NCI-H510A (cell line): ENCODE measurements around the gene LRFN4.
A peak's percentile ranks its signal among the peaks of the same experiment; 100 is the strongest.

Experiments used
- DNase-seq: peaks from one replicate; lab custom pipeline; 2025; lab: John Stamatoyannopoulos, UW

Gene LRFN4

DNA sequence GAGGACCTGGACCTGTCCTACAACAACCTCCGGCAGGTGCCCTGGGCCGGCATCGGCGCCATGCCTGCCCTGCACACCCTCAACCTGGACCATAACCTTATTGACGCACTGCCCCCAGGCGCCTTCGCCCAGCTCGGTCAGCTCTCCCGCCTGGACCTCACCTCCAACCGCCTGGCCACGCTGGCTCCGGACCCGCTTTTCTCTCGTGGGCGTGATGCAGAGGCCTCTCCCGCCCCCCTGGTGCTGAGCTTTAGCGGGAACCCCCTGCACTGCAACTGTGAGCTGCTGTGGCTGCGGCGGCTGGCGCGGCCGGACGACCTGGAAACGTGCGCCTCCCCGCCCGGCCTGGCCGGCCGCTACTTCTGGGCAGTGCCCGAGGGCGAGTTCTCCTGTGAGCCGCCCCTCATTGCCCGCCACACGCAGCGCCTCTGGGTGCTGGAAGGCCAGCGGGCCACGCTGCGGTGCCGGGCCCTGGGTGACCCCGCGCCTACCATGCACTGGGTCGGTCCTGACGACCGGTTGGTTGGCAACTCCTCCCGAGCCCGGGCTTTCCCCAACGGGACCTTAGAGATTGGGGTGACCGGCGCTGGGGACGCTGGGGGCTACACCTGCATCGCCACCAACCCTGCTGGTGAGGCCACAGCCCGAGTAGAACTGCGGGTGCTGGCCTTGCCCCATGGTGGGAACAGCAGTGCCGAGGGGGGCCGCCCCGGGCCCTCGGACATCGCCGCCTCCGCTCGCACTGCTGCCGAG is 1.5 kb downstream of the LRFN4 start:
- DNase-seq: no peak

DNA sequence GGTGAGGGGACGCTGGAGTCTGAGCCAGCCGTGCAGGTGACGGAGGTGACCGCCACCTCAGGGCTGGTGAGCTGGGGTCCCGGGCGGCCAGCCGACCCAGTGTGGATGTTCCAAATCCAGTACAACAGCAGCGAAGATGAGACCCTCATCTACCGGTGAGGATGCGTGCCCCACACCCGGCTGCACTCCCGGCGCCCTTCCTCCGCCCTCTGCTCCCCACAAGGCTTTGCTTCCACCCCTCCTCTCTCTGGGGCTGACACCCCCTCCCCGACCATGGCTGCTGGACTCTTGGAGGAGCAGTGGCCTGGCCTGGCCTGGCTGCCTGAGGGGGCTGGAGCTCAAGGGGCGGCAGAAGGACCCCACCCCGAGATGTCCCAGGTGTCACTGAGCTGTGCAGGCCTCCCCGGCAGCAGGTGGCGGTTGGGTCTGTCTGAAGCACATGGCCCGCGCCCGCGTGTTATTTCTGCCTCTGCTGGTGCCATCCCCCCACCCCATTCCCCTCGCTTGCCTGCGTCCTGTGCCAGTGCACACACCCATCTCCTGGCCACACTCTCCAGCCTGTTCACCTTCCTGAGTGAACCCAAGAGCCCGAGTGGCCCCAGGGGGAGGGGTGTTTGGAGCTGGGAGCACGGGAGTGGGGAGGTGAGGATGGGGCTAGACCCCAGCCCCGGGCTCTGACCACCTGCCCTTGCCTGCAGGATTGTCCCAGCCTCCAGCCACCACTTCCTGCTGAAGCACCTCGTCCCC is 2.2 kb downstream of the LRFN4 start:
- DNase-seq: no peak

DNA sequence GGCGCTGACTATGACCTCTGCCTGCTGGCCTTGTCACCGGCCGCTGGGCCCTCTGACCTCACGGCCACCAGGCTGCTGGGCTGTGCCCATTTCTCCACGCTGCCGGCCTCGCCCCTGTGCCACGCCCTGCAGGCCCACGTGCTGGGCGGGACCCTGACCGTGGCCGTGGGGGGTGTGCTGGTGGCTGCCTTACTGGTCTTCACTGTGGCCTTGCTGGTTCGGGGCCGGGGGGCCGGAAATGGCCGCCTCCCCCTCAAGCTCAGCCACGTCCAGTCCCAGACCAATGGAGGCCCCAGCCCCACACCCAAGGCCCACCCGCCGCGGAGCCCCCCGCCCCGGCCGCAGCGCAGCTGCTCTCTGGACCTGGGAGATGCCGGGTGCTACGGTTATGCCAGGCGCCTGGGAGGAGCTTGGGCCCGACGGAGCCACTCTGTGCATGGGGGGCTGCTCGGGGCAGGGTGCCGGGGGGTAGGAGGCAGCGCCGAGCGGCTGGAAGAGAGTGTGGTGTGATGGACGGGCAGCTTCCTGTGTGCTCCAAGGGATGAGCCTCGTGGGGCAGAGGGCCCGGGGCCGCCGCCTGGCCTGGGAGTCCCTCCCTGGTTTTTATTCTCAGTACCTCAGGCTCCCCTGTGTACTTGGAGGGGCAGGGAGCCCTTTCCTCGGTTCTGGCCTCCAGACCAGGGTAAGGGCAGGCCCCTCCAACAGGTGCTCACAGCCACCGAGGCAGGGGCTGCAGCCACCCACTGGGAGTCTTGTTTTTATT is 3.0 kb downstream of the LRFN4 start:
- DNase-seq: no peak

DNA sequence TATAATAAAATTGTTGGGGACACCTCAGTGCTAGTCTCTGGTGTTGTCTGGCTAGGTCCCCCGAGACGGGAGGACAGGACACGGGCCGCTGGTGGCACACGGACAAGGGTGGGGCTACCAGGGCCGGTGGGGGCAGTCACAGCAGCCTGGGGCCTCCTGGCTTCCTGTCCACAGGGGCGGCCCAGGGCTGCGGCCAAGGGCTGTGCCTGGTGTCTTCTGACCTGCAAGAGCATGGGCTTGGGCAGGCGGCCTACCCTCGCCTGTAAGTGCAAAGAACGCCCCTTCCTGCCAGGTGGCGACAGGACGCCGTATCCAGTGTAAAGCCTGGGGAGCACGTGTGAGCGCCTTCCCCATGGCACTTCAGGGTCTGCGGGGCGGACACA is 3.6 kb downstream of the LRFN4 start:
- no peak for DNase-seq

DNA sequence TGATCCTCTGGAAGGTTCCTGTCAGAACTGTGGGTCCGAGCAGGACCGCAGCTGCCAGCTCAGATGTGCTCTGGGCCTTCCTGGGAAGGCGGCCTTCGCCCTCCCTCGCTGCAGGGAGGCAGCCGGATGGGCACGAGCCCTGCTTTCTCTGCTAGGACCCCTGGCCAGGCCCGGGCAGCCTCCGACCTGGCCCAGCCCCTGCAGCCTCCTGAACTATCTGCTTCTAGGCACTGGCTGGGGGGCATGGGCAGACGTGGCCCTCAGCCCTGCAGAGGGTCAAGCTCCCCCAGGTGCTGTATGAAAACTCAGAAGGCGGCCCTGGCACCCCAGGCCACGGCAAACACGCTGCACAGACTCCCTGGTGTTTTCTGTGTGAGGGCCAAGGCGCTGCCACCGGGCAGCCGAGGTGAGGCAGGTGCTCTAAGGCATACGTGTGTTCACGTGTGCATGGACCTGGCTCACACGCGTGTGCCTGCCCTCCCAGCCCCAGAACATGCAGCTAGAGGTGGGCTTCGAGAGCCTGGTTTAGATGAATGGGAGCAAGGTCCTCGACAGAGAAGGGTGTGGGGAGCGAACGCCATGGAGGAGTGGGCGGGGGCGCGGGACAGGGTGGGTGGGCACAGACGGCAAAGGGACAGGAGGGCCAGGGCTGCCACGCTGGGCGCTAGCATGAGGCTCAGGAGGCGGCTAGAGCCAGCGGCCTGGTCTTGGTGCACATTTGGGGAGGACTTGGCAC is 4.3 kb downstream of the LRFN4 start:
- DNase-seq: no peak

DNA sequence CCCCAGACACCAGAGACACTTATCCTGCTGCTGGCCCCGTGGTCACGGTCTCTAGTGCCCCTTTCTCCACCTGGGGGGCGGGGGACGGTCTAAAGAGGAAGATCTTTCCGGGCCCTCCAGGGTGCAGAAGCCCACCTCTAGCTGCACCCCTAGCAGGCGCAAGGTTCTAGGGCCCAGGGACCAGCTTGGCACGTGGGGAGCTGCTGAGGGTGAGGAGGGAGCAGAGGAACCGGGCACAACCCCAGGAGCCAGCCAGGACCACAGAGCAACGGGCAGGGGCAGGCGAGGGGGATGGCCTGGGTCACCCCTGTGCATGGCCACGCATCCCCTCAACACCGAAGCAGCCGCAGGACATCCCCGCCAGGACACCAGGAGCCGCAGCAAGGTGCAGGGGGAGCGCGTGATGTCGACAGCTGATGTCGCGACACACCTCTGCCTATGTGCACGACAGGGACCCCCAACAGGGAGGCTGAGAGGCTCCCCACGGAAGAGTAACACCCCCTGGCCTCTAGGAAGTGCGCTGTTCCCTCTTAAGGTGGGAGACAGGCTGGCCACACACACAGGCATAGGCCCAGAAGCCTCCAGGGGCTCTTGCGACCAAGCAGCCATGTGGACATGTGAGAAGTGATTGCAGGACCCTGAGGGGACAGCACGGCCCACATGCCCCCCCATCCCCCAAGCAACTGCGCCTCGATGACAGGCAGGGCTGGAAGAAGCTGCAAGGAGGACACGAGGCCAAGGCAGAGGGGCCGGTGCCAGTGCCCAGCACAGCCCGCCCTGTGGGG is 5.1 kb downstream of the LRFN4 start:
- no peak for DNase-seq

DNA sequence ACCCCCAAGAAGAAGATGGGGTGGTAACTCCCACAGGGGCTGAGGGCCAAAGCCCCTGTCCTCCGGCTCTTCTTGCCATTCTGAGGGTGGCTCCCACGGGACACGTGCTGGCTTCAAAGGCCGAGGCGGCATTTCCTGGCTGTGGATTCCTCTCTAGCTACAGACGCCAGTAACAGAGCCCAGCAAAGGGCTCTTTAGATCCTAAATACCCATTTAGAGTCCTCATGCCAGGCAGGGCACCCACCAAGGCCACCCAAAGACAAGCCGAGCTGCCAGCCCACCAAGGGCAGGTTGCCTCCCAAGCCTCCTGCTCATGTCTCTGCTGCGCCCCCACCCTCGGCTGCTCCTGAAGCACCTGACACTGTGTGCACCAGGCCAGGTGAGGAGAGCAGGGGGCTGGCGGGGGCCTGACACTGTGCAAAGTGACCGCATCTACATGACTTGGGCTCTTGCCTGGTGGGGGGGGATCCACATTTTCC is 5.7 kb downstream of the LRFN4 start:
- no peak for DNase-seq

DNA sequence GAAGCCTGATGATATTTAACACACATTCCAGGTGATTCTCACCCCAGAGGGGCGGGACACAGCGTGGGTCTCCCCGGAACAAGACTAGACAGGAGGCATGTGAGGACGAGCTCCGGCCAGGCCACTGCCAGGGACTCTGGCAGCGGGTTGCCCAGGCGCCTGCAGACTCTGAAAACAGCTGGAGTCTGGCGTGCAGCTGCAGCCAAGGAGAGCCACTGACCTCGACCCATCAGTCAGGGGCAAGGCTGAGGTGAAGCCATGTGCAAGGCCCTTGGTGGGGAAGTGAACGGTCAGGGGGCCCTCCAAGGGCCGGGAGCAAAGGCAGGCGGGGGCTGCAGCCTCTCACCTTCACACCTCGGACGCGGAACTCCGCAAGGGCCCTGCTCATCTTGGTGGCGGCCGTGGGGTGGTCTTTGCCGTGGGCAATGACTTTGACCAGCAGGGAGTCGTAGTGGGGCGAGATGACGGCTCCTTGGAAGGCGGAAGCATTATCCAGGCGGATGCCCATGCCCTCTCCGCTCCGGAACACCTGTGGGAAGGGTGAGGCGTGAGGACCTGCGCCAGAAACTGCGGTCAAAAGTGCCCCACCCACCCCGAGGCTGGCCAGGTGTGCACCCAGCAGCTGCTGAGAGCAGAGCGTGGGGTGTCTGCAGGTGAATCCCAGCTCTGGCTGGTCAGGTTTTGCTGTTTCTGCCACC is 6.7 kb downstream of the LRFN4 start:
- DNase-seq: no peak

DNA sequence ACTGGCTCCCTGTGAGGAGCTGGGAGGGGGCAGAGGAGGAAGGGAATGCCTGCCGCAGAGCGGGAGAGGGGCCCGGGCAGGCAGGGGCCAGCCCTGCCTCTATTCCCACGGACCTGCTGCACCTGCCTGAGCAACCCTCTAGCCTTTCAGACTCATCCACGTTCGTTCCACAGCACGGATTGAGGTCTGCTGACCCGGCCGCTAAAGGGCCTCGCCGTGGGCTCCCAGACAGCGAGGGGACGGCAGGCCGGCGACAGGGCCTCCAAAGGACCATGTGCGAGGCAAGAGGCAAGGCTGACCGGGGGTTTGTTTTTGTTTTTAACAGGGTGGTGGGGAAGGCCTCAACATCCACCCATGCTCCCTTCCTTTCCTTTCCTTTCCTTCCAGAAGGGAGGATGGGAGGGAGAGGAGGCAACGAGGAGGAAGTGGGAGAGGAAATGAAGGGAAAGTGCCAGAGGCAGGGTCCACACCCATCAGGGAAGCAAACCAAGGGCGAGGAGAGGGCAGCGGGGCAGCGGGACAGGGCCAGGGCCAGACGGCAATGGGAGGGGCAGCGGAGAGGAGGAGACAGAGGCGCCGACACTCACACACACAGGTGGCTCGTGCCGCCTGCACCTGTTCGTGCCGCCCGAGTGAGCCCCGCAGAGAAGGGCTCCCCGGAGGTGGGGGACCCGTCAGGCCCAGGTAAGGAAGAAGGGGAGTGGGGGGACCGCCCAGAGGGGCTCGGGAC is 7.5 kb downstream of the LRFN4 start:
- DNase-seq: peak; percentile 80

DNA sequence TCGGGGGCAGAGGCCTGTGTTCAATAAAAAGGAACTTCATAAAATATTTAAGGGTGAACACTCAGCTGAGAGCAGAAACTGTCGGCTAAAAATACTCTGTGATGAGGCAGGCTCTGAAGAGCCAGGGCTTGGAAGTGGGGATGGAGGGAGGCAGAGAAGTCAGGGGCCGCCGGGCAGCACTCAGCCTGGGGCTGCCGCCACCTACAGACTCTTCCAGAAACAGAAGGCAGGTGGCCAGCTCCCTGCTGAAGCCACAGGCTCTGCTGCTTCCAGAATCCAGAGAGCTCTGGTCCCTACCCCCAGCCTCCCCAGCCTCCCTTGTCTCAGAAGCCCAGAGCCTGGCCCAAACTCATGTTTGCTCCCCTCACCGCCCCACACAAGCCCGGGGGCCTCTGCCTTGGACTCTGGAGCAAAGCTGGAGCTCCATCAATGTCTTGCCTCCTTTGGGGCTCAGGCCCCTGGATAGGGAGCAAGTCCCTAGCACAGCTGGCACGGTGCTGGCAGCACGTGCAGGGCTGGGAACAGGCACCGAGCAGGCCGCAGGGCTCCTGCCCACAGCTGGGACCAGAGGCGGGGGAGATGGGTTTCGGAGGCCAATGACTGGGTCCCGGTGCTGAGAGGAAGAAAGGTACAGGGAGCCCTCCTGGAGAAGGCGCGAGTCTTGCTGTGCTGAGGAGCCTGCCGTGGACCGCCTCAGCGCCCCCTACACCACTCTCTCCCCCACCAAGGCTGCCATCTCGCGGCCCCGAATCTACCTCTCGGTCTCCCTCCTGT is 8.2 kb downstream of the LRFN4 start:
- peak; percentile 60 for DNase-seq

DNA sequence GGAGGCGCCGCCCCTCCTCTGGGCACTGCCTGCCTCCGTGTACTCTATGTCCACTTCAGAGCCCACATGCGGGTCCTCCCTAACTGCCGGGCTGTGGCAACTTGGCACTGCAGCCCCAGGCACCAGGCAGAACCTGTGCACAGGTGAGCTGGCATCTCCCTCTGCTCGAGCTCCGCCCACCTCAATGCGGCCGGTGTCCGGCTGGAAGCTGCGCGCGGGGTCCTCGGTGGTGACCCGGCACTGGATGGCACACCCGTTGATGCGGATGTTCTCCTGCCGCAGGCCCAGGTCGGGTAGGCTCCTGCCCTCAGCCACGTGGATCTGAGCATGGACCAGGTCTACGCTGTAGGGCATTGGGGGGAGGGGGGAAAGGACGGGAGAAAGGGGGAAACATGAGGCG is 9.1 kb downstream of the LRFN4 start:
- DNase-seq: no peak

DNA sequence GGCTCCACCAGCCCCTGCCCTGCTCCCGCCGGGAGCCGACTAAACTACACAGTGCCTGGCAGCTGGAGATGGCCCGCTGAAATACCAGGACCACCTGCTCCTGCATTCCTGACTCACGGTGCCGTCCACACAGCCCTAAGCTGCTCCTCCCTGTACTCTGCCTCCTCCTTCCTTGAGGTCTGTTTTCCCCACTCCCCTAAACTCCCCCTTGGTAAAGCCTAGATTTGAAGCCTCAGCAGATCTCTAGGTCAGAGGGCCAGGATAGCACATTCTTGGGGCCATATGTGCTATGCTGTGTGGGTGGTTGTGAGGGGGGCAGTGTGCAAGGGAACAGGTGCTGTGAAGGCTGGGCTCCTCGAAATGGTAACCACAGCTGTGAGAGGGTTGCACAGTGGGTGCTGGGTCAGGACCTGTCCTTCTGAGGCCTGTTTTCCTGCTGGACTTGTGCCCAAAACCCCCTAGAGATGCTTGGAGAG is 9.7 kb downstream of the LRFN4 start:
- DNase-seq: no peak

DNA sequence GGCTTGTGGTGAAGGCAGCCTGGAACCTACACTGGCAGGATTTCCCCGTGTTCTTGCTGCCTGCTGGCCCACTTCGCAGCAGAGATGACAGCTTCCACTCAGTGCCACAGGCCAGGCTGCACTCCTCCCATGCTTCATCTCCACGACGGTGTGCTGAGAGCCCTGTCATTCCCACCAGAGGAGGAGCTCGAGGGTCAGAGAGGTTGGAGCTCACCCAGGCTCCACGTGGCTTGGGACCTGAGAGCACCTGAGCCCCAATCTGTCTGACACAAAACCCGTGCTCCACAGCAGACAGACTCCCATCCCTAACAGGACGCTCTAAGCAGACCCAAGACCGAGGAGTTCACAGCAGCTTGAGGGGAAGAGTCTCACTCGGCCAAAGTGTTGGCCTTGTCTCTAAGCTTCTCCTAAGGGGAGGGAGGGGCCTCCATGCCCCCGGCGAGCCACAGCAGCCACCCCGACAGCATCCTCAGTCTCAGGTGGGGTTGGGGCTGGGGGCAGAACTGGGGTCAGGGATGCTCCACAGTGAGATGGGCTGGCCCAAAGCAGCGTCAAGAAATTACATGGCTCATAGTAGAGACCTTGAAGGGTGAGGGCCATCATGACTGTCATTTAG is 10.7 kb downstream of the LRFN4 start:
- no peak for DNase-seq

DNA sequence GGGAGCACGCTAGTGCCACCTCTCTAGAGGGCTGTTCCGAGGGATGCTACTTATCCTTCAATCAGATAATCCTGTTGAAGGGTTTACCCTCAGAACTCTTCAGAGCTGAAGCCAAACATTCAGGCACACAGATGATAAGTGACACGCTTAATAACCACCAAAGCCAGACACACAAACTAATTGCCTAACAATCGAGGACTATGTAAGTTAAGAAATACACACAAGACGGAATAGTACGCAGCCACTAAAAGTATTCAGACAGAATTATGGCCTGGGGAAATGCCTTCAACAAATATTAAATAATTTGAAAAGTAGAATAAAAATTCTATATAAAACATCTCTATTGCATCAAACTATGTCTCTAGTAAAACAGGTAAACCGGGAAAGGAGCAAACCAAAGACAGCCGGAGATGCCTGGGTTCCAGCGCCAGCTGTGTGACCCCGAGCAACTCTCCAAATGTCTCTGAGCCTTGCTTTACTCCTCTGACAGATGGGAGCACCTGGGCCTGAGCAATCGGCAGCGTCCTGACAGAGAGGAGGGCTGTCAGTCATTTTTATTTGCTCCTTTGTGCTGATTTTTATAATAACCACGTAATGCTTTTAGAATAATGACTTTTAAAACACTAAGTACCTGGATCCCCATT is 11.3 kb downstream of the LRFN4 start:
- no peak for DNase-seq

DNA sequence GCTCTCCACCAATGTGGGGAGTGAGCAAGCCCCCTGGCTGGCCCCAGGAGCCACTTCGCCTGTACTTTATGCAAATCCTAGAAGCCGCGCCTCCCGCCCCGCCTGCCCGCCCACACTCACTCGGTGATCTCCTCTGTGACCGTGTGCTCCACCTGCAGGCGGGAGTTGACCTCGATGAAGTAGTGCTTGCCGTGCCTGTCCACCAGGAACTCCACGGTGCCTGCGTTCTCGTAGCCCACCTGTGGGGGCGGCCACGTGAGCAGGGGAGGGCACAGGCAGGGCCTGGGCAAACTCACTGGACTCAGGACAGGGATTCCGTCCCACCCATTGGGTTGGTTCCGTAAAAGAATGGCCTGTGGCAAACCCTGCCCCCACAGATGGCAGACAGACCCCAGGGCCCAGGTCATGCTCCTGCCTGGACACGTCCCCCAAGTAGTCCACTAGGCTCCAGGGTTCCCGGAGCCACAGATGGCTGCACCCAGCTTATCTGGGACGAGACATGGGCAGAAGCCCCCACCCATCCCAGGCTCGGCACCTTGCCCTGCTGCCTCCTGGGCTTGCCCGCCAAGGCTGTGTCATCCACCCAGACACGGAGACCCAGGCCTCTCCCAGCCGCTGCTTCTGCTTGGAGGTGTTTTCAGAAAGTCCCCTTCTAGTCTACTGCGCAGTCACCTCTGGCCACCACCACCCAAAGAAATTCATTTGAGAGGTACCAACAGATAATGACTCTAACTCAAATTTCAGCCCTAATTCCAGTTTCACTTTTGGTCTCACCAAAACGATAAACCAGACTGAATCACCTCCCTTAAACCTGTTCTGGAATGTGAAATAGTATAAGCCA is 12.1 kb downstream of the LRFN4 start:
- DNase-seq: peak; percentile 35

DNA sequence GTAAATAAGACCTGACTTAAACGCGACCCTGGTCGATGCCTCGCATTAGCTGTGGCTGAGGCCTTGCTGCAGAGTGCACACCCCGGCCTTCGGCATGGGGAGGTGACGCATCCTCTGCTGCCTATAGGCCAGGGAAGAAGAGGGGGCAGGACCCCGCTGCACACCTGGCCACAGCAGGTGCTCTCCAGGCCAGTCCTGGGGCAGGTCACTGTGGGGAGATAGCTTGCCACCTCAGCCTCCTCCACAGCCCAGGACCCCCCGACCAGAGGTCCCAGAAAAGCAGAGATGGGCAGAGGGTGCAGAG is 12.7 kb downstream of the LRFN4 start:
- no peak for DNase-seq

DNA sequence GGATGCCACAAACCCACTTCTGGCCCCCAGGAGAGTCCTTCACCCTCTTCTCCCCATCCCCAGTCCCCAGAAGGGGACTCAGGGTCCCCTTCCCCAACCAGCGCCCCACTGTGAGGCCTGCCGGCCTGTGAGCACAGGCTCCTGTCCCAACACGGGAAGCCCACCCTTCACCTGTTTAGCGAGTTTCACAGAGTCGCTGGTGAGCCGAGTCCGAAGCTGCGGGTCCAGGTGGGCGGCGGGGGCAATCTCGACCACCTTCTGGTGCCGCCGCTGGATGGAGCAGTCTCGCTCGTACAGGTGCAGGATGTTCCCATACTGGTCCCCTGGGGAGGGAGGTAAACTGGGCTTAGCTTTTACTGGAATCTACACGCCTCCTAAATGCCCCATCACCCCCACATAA is 13.3 kb downstream of the LRFN4 start:
- no peak for DNase-seq
